A549 treated with dexamethasone at 1 μM for 4 hours (cell line): ENCODE results near the gene AKIRIN2. TPM values are rescaled to one million over a fixed set of nuclear protein-coding genes. Genes with fewer than 3 reads are reported as not detected.

ENCODE experiments used
- total RNA-seq: library from RNA; stranded (reverse); fragments of 200-300 nt; extraction: Qiagen RNA extraction; gene quantifications from 5 replicates; pipeline ENCODE4 v1.2.3, GENCODE V29; 2022

The AKIRIN2 gene
- total RNA-seq: 21.6 to 33.4 TPM (median 32.9 TPM) in 5 replicates

DNA sequence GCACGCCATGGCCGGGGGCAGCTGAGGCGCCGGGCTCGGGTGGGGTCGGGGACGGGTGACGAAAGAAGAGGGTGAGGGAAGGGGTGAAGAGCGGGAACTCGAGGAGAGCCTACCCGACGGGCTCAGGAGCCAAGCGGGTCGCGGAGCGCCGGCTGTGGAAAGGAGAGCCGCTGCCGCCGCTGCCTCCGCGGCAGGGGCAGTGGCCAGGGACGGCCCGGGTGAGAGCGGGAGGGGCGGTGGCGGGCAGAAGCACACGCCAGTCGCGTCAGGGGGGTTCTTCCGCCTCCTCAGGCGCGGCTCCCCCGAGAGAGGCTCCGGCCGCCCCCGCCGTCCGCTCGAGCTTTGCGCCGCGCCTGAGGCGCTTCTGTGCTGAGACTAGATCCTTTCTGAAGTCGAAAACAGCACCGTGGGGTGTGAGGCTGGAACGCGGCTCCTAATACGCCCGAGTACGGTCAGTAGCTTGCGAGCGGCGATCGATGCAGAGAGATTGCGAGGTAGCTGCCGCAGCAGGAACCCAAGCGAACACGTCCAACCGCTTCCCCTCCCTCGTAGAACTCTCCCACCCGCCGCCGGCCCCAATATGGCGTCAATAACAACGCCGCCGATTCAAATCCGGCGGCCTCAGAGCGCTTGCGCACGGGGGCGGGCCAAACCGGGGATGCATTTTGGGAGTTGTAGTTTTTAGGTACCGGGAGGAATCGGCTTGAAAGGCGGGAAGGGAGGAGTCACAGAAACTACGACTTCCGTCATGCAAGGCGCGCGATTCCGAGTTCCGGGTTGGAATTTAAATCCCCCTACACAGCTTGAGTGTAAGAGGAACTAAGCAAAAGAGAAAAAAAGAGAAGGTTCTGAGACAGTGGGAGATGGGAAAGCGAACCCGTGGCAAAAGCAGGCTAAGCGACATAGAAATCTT is at the start of gene AKIRIN2:
Gene AKIRIN2 (minus strand): TSS at position 558 of the 913 bp plus-strand sequence. CDS start 549 bp downstream, at position 9.

Other genes starting within 250 kb of the AKIRIN2 start
- 7.3 to 10.2 TPM (median 9.5 TPM) in 5 replicates for gene SLC35A1, start 229.3 kb downstream of the AKIRIN2 start, total RNA-seq
- gene RARS2, start 112.2 kb downstream of the AKIRIN2 start, total RNA-seq: 20.4 to 23.6 TPM (median 22.9 TPM) in 5 replicates
- gene ORC3, start 112.1 kb downstream of the AKIRIN2 start, total RNA-seq: 14.8 to 20.3 TPM (median 16.6 TPM) in 5 replicates